IMR-90 (cell line): Measurements from ENCODE around the gene KRTAP10-5. TPM values are rescaled to one million over a fixed set of nuclear protein-coding genes. Genes with fewer than 3 reads are reported as not detected.

Experiments used
- ATAC-seq: fragments of 200-7000 bp; cut with Tn5 transposase; 2 replicates; pipeline ENCODE4 v1.9.1; 2020; ENCODE audit warnings: low read depth, mild to moderate bottlenecking, moderate library complexity
- BruUV-seq: library from RNA; stranded (reverse); fragments of 400-500 nt; replicated peaks from 2 replicates; lab custom pipeline; 2021; lab: Mats Ljungman, UMichigan
- CTCF ChIA-PET: fragments of 300-600 bp; formaldehyde crosslinking; extraction: SDS; loops from one replicate; lab custom pipeline; 2021; ENCODE audit warnings: antibody characterized with exemption; lab: Yijun Ruan, JAX
- POLR2A ChIA-PET: fragments of 300-600 bp; sonication (Branson Sonifier 250); formaldehyde crosslinking; loops from one replicate; lab custom pipeline; 2022; ENCODE audit warnings: antibody characterized with exemption; ENCODE audit not compliant: unreplicated experiment; lab: Charles Lee
- DNase-seq: peaks from one replicate; pipeline ENCODE4 v3.0.0; 2013
- H2AFZ ChIP-seq: replicated peaks from 2 replicates; pipeline ENCODE3; 2013; ENCODE audit warnings: low read length, mild to moderate bottlenecking; ENCODE audit not compliant: poor library complexity
- H2AK5ac ChIP-seq: 2 replicates; pipeline ENCODE4 v1.6.1; 2013; ENCODE audit warnings: low read depth, low read length, inconsistent platforms
- H2AK9ac ChIP-seq: replicated peaks from 2 replicates; pipeline ENCODE3; 2013; ENCODE audit warnings: mild to moderate bottlenecking, low read depth, low read length, moderate library complexity; ENCODE audit not compliant: poor library complexity
- H2BK120ac ChIP-seq: 2 replicates; pipeline ENCODE4 v1.6.1; 2013; ENCODE audit warnings: low read depth, low read length, inconsistent platforms
- H2BK15ac ChIP-seq: 3 replicates; pipeline ENCODE4 v1.6.1; 2013; ENCODE audit warnings: low read depth, low read length, inconsistent platforms
- H2BK20ac ChIP-seq: 2 replicates; pipeline ENCODE4 v1.6.1; 2013; ENCODE audit warnings: low read depth, mild to moderate bottlenecking, inconsistent platforms, low read length, moderate library complexity
- H2BK5ac ChIP-seq: 2 replicates; pipeline ENCODE4 v1.6.1; 2013; ENCODE audit warnings: mild to moderate bottlenecking, low read depth, low read length, inconsistent platforms; ENCODE audit not compliant: poor library complexity, severe bottlenecking
- H3K14ac ChIP-seq: replicated peaks from 2 replicates; pipeline ENCODE4 v1.6.1; 2013; ENCODE audit warnings: low read depth, low read length, inconsistent platforms
- H3K18ac ChIP-seq: 2 replicates; pipeline ENCODE4 v1.6.1; 2013; ENCODE audit warnings: low read depth, low read length, control low read depth
- H3K23ac ChIP-seq: 2 replicates; pipeline ENCODE4 v1.6.1; 2013; ENCODE audit warnings: low read depth, low read length, inconsistent platforms
- H3K27ac ChIP-seq: 2 replicates; pipeline ENCODE4 v1.5.1; 2013; ENCODE audit warnings: mild to moderate bottlenecking, control low read depth, low read length; ENCODE audit not compliant: insufficient read depth
- H3K27me3 ChIP-seq: 2 replicates; pipeline ENCODE4 v1.6.1; 2013; ENCODE audit warnings: low read length; ENCODE audit not compliant: control insufficient read depth, insufficient read depth
- H3K36me3 ChIP-seq: 2 replicates; pipeline ENCODE4 v1.6.1; 2013; ENCODE audit warnings: low read length, mixed read lengths; ENCODE audit not compliant: control insufficient read depth, insufficient read depth
- H3K4ac ChIP-seq: 2 replicates; pipeline ENCODE4 v1.6.1; 2013; ENCODE audit warnings: low read depth, low read length, inconsistent platforms
- H3K4me1 ChIP-seq: 2 replicates; pipeline ENCODE4 v1.6.1; 2013; ENCODE audit warnings: low read length, mixed read lengths; ENCODE audit not compliant: control insufficient read depth, insufficient read depth
- H3K4me2 ChIP-seq: 2 replicates; pipeline ENCODE4 v1.6.1; 2013; ENCODE audit warnings: low read depth, mild to moderate bottlenecking, control low read depth, low read length, moderate library complexity
- H3K4me3 ChIP-seq: 2 replicates; pipeline ENCODE4 v1.5.1; 2013; ENCODE audit warnings: low read depth, mild to moderate bottlenecking, control low read depth, low read length, moderate library complexity; ENCODE audit not compliant: insufficient read depth
- H3K56ac ChIP-seq: 2 replicates; pipeline ENCODE4 v1.6.1; 2013; ENCODE audit warnings: low read length, inconsistent platforms; ENCODE audit not compliant: insufficient read depth; ENCODE audit errors: extremely low read depth
- H3K79me1 ChIP-seq, 2 experiments: 2 replicates each; pipeline ENCODE4 v1.6.1; 2013; ENCODE audit warnings: low read length in 2 of 2, inconsistent platforms in 1 of 2, low read depth in 1 of 2
- H3K9ac ChIP-seq: 2 replicates; pipeline ENCODE4 v1.6.1; 2013; ENCODE audit warnings: low read depth, low read length, control low read depth
- H3K9me1 ChIP-seq: 2 replicates; pipeline ENCODE4 v1.6.1; 2013; ENCODE audit warnings: low read length, inconsistent platforms; ENCODE audit not compliant: insufficient read depth
- H3K9me3 ChIP-seq: 2 replicates; pipeline ENCODE4 v1.6.1; 2013; ENCODE audit warnings: low read length; ENCODE audit not compliant: control insufficient read depth, insufficient read depth
- H4K20me1 ChIP-seq: 2 replicates; pipeline ENCODE4 v1.6.1; 2013; ENCODE audit warnings: low read length, inconsistent platforms; ENCODE audit not compliant: insufficient read depth
- H4K5ac ChIP-seq: 2 replicates; pipeline ENCODE4 v1.6.1; 2013; ENCODE audit warnings: mild to moderate bottlenecking, low read depth, low read length, control low read depth
- H4K8ac ChIP-seq, 2 experiments: 2 replicates each; pipeline ENCODE4 v1.6.1; 2013; ENCODE audit warnings: low read depth in 2 of 2, low read length in 2 of 2, control low read depth in 1 of 2, inconsistent platforms in 1 of 2
- H4K91ac ChIP-seq: 2 replicates; pipeline ENCODE4 v1.6.1; 2013; ENCODE audit warnings: low read depth, low read length, inconsistent platforms; ENCODE audit not compliant: insufficient read depth
- BHLHE40 ChIP-seq: fragments of 150-350 bp; IDR thresholded peaks from 2 replicates; pipeline ENCODE4 v1.6.1; 2016; ENCODE audit warnings: mild to moderate bottlenecking, low read depth, low read length
- CEBPB ChIP-seq: IDR thresholded peaks from 2 replicates; pipeline ENCODE4 v1.6.1; 2012; ENCODE audit warnings: low read depth, low read length, improper control_type of control experiment
- FOS ChIP-seq: fragments of 150-350 bp; IDR thresholded peaks from 2 replicates; pipeline ENCODE4 v1.6.1; 2016; ENCODE audit warnings: low read depth, low read length
- MAZ ChIP-seq: IDR thresholded peaks from 2 replicates; pipeline ENCODE4 v1.6.1; 2012; ENCODE audit warnings: low read depth, mild to moderate bottlenecking, low read length, improper control_type of control experiment, moderate library complexity, borderline replicate concordance
- POLR2A ChIP-seq: IDR thresholded peaks from 2 replicates; pipeline ENCODE4 v1.6.1; 2012; ENCODE audit warnings: mild to moderate bottlenecking, low read depth, low read length
- RCOR1 ChIP-seq: IDR thresholded peaks from 2 replicates; pipeline ENCODE4 v1.6.1; 2012; ENCODE audit warnings: mild to moderate bottlenecking, low read length, improper control_type of control experiment; ENCODE audit not compliant: insufficient replicate concordance
- WGBS, 2 experiments: methylation state at CpG; one replicate each; pipeline versions ENCODE4 v1.1.5 to v1.1.7; 2013; ENCODE audit warnings: missing lambda C conversion rate in 2 of 2; ENCODE audit not compliant: insufficient read length in 1 of 2; ENCODE audit errors: extremely low coverage in 2 of 2; 5-methylcytosine and 5-hydroxymethylcytosine counted together
- dilution Hi-C: fragments of 300-500 bp; cut with HindIII; formaldehyde crosslinking; loops from one replicate; pipeline ENCODE4 v1.14.3; 2018; ENCODE audit warnings: low sequenced_read_pairs; ENCODE audit not compliant: unreplicated experiment
- in situ Hi-C: fragments of 300-500 bp; cut with MboI; formaldehyde crosslinking; loops from 3 replicates; pipeline ENCODE4 v1.14.3; 2019; ENCODE audit warnings: low sequenced_read_pairs, inconsistent platforms, mixed read lengths
- intact Hi-C: fragments of 100-400 bp; cut with micrococcal nuclease; formaldehyde crosslinking; loops from 2 replicates; pipeline ENCODE4 v1.10.0; 2022
- polyA plus RNA-seq, 3 experiments: library from polyadenylated mRNA; depleted of rRNA; stranded (reverse); fragments of >200 nt; gene quantifications; 2 replicates each; pipeline ENCODE4 v1.2.3, GENCODE V29; 2012; ENCODE audit warnings: low replicate concordance in 1 of 3
- total RNA-seq: library from RNA; depleted of rRNA; stranded (reverse); fragments of >200 nt; gene quantifications from 2 replicates; pipeline ENCODE4 v1.2.3, GENCODE V29; 2012

Gene KRTAP10-5
- total and polyA plus RNA-seq, 2 of the 4 experiments (the other 2 are of a cell fraction) = not detected

GRCh38 chr21:44579833-44580144, 615 bp downstream of the KRTAP10-5 start:
- Histone ChIP-seq H4K91ac (no peak overlapping the region), H3K4me2 (no peak overlapping the region), H3K56ac (no peak overlapping the region), H3K79me1 (no peaks in the 10 kb centered on the region), H2AK5ac (no peak overlapping the region), H3K23ac (no peak overlapping the region), H2BK120ac (no peak overlapping the region), H2AFZ (no peak overlapping the region), H3K14ac (no peak overlapping the region), H4K20me1 (no peaks in the 10 kb centered on the region), H3K36me3 (no peaks in the 10 kb centered on the region), H3K4me1 (no peaks in the 10 kb centered on the region), H3K27me3 (no peaks in the 10 kb centered on the region; the same call in 1 of the 2 replicates), H3K4me3 (no peak overlapping the region), H2AK9ac (no peak overlapping the region), H4K5ac (no peak overlapping the region), H3K9ac (no peak overlapping the region), H2BK15ac (no peak overlapping the region), H3K4ac (no peak overlapping the region), H3K27ac (no peak overlapping the region), H2BK5ac (no peak overlapping the region), H3K18ac (no peak overlapping the region), H3K9me1 (no peaks in the 10 kb centered on the region), H2BK20ac (no peak overlapping the region), H4K8ac (no peak overlapping the region), H3K9me3 (peaks cover 11% of the 10 kb centered on the region)
- in situ Hi-C loops (no loop called here), intact Hi-C loops (no loop called here), dilution Hi-C loops (no loop called here)
- ChIA-PET POLR2A (no interaction called here), CTCF (no interaction called here)
- ATAC-seq = no peak
- DNase-seq = no peak
- no TSS peak for BruUV-seq
- WGBS, 2 experiments = 42% methylated on average over 4 of the region's 7 CpGs; no CpG with 5 or more reads in 1 of the 2 experiments
- TF ChIP-seq FOS (no peak), CEBPB (no peak), BHLHE40 (no peak), POLR2A (no peak), RCOR1 (no peak), MAZ (no peak)
